HEK293 (cell line): ENCODE measurements around the gene TMEM207.

Experiments
- CTCF ChIA-PET: fragments of 350-600 bp; formaldehyde crosslinking; extraction: SDS; loops from one replicate; lab custom pipeline; 2021; ENCODE audit warnings: antibody characterized with exemption; lab: Yijun Ruan, JAX
- POLR2A ChIA-PET: fragments of 300-600 bp; formaldehyde crosslinking; extraction: SDS; loops from one replicate; lab custom pipeline; 2020; ENCODE audit warnings: antibody characterized with exemption, inconsistent platforms; lab: Yijun Ruan, JAX
- H3K27ac ChIP-seq: fragments of 200-500 bp; sonication (Bioruptor generic); 2 replicates; pipeline ENCODE4 v1.5.1; 2014; ENCODE audit warnings: low read depth, low read length, control low read depth, inconsistent platforms; ENCODE audit errors: extremely low read depth
- H3K36me3 ChIP-seq, 2 experiments: fragments of 200-500 bp in 1 of 2; sonication (Bioruptor generic) in 1 of 2; 1 replicate in 1 of 2; 2 replicates in 1 of 2; pipeline ENCODE4 v1.5.1; 2014 to 2017; ENCODE audit warnings: inconsistent platforms in 2 of 2, low read length in 2 of 2; ENCODE audit not compliant: control insufficient read depth in 2 of 2, insufficient read depth in 1 of 2
- H3K4me1 ChIP-seq: fragments of 200-500 bp; sonication (Bioruptor generic); 2 replicates; pipeline ENCODE4 v1.5.1; 2014; ENCODE audit warnings: mild to moderate bottlenecking, low read length, inconsistent platforms; ENCODE audit not compliant: control insufficient read depth, insufficient read depth
- H3K4me3 ChIP-seq: 2 replicates; pipeline ENCODE4 v1.5.1; 2011; ENCODE audit warnings: low read depth, mild to moderate bottlenecking, control low read depth, low read length, moderate library complexity
- H3K9me3 ChIP-seq: fragments of 200-500 bp; sonication (Bioruptor generic); 2 replicates; pipeline ENCODE4 v1.5.1; 2014; ENCODE audit warnings: low read depth, low read length, inconsistent platforms; ENCODE audit not compliant: control insufficient read depth, insufficient read depth
- SCRT2 ChIP-seq: fragments of 450-650 bp; formaldehyde crosslinking; IDR thresholded peaks from 2 replicates; pipeline ENCODE4 v1.5.1; 2016; ENCODE audit warnings: missing biosample characterization, missing genetic modification characterization
- SP7 ChIP-seq: fragments of 450-650 bp; formaldehyde crosslinking; IDR thresholded peaks from 2 replicates; pipeline ENCODE4 v1.5.1; 2016; ENCODE audit warnings: missing biosample characterization, missing genetic modification characterization
- ZFHX2 ChIP-seq: fragments of 450-650 bp; formaldehyde crosslinking; conservative IDR thresholded peaks from 2 replicates; pipeline ENCODE4 v1.5.1; 2016; ENCODE audit warnings: missing biosample characterization, missing genetic modification characterization
- ZFP69B ChIP-seq: fragments of 450-650 bp; formaldehyde crosslinking; IDR thresholded peaks from 2 replicates; pipeline ENCODE4 v1.5.1; 2016; ENCODE audit warnings: missing biosample characterization, missing genetic modification characterization
- ZNF121 ChIP-seq: fragments of 450-650 bp; formaldehyde crosslinking; IDR thresholded peaks from 2 replicates; pipeline ENCODE4 v1.5.1; 2016; ENCODE audit warnings: missing biosample characterization, missing genetic modification characterization
- ZNF155 ChIP-seq: fragments of 450-650 bp; formaldehyde crosslinking; IDR thresholded peaks from 2 replicates; pipeline ENCODE4 v1.5.1; 2016; ENCODE audit warnings: missing biosample characterization, missing genetic modification characterization
- ZNF175 ChIP-seq: fragments of 450-650 bp; formaldehyde crosslinking; IDR thresholded peaks from 2 replicates; pipeline ENCODE4 v1.5.1; 2016; ENCODE audit warnings: missing biosample characterization, missing genetic modification characterization
- ZNF24 ChIP-seq: fragments of 450-650 bp; formaldehyde crosslinking; IDR thresholded peaks from 2 replicates; pipeline ENCODE4 v1.5.1; 2016; ENCODE audit warnings: missing biosample characterization, missing genetic modification characterization
- ZNF585B ChIP-seq: fragments of 450-650 bp; formaldehyde crosslinking; IDR thresholded peaks from 2 replicates; pipeline ENCODE4 v1.5.1; 2016; ENCODE audit warnings: missing biosample characterization, missing genetic modification characterization
- ZNF623 ChIP-seq: fragments of 450-650 bp; formaldehyde crosslinking; IDR thresholded peaks from 2 replicates; pipeline ENCODE4 v1.5.1; 2016; ENCODE audit warnings: missing biosample characterization, missing genetic modification characterization
- ZNF658 ChIP-seq: fragments of 450-650 bp; formaldehyde crosslinking; IDR thresholded peaks from 2 replicates; pipeline ENCODE4; 2016; ENCODE audit warnings: missing biosample characterization, missing genetic modification characterization
- ZNF660 ChIP-seq: fragments of 450-650 bp; IDR thresholded peaks from 2 replicates; pipeline ENCODE4 v1.5.1; 2018; ENCODE audit warnings: missing biosample characterization, mild to moderate bottlenecking, missing genetic modification characterization
- TF ChIP-seq, protein P1 (sequence below): fragments of 450-650 bp; formaldehyde crosslinking; IDR thresholded peaks from 2 replicates; pipeline ENCODE4 v1.5.1; 2016; ENCODE audit warnings: missing biosample characterization, missing genetic modification characterization
- TF ChIP-seq, protein P2 (sequence below): fragments of 450-650 bp; formaldehyde crosslinking; IDR thresholded peaks from 2 replicates; pipeline ENCODE4 v1.5.1; 2016; ENCODE audit warnings: missing biosample characterization, missing genetic modification characterization

The TMEM207 gene

DNA sequence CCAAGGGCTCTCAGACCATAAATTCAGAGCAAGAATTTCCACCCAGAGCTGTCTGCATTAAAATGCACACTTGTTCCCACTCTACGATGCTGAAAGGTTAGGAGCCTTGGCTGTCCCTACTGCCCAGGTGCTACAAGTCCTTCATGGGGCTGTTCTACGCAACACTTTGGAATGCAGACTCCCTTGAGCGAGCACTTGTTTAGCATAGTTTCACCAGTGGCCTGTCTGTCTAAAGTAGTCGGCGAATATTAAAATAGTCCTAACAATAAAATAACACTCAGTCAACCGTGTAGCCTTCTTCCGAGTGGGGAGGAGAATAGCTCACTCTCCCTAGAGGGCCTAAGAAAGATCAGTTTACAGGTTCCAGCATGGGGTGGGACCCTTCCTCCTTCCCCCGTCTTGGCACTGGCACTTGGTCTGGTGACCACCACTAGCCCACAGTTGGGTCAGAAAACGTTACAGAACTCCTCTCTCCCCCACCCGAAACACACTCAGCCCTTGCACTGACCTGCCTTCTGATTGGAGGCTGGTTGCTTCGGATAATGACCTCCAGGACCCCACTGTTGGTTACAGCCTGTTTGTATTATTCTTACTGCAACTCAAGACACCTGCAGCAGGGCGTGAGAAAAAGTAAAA, 62.0 kb downstream of the TMEM207 start, which contains the start of gene CLDN16:
TSS of gene CLDN16 (plus strand) at position 586 of the 636 bp plus-strand sequence. CDS start 167 bp downstream, outside the sequence.
- no peaks in the 10 kb centered on the region for H3K36me3 ChIP-seq
- no peak within 1 kb of the TSS for H3K27ac ChIP-seq
- no peaks in the 10 kb centered on the region for H3K4me1 ChIP-seq
- TF ChIP-seq ZNF585B (tag by site-specific recombination) = no peak
- TF ChIP-seq ZNF121 (tag by site-specific recombination) = no peak
- TF ChIP-seq ZFP69B = no peak
- CTCF ChIA-PET = interaction anchor here (0.6 kb wide), 1 partner anchor 48 kb away, joined by 3 read pairs; no protein-coding TSS in a partner anchor
- H3K4me3 ChIP-seq = no peak within 1 kb of the TSS
- POLR2A ChIA-PET = no interaction called here
- H3K9me3 ChIP-seq = no peaks in the 10 kb centered on the region

DNA sequence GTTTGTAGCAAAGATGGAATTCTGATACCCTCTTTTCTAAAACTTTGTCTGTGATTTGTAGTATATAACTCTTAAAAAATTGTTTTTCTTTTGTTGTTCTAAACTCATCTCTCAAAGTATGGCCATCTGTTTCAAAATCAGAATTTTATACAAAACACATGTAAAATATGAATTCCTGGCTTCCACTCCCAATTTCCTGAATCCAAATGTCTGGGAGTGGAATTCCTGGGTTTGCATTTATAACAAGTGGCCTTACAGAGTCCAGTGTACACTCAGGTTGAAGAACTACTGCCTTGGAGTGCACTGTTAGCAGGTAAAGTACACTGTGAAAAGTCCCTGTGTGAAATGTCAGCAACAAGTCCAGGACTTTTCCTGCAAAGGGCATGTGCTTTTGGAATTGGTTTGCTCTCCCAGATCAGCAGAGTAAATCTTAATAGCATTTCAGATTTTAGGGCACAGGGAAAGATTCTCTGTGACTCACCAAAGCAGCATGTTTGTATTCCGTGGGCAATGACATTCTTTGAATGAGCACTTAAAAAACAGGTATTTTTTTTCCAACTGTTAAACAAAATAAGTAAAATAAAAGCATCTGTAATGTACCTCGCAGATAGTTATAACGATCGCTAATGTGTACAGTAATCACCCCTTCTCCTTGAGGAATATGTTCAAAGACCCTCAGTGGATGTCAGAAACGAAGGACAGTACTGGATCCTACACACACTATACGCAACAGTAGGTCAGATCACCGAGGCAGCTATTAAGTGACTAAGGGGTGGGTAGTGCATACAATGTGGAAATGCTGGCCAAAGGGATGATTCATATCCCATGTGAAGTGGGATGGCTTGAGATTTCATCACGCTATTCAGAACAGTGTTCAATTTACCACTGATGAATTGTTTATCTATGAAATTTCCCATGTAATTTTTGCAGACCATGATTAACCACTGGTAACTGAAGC, 63.7 kb downstream of the TMEM207 start:
- no peak overlapping the region for H3K4me3 ChIP-seq
- H3K27ac ChIP-seq = no peak overlapping the region
- ChIA-PET POLR2A (no interaction called here), CTCF (interaction anchor here (1.0 kb wide), 1 partner anchor 18 kb away, joined by 5 read pairs; no protein-coding TSS in a partner anchor)
- H3K9me3 ChIP-seq = no peaks in the 10 kb centered on the region
- TF ChIP-seq ZNF623 = no peak
- peak; percentile 26; the same call in 1 of the 2 replicates for TF ChIP-seq SP7 (tag by site-specific recombination)
- no peak for TF ChIP-seq ZNF155
- TF ChIP-seq ZFHX2 (tag by site-specific recombination) = 0 out of 2 replicates have a peak, but pooled peaks have one; percentile 16
- 0 out of 2 replicates have a peak, but pooled peaks have one; percentile 42 for TF ChIP-seq SCRT2 (tag by site-specific recombination)
- TF ChIP-seq ZNF660 (tag by site-specific recombination) = 0 out of 2 replicates have a peak, but pooled peaks have one; percentile 17
- peak; percentile 43; the same call in 1 of the 2 replicates for TF ChIP-seq ZFP69B
- TF ChIP-seq, protein P1, sequence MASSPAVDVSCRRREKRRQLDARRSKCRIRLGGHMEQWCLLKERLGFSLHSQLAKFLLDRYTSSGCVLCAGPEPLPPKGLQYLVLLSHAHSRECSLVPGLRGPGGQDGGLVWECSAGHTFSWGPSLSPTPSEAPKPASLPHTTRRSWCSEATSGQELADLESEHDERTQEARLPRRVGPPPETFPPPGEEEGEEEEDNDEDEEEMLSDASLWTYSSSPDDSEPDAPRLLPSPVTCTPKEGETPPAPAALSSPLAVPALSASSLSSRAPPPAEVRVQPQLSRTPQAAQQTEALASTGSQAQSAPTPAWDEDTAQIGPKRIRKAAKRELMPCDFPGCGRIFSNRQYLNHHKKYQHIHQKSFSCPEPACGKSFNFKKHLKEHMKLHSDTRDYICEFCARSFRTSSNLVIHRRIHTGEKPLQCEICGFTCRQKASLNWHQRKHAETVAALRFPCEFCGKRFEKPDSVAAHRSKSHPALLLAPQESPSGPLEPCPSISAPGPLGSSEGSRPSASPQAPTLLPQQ (tag by site-specific recombination) = 0 out of 2 replicates have a peak, but pooled peaks have one; percentile 44
- TF ChIP-seq, all 188 proteins: peak for 6
- H3K36me3 ChIP-seq = no peaks in the 10 kb centered on the region
- H3K4me1 ChIP-seq = no peaks in the 10 kb centered on the region

DNA sequence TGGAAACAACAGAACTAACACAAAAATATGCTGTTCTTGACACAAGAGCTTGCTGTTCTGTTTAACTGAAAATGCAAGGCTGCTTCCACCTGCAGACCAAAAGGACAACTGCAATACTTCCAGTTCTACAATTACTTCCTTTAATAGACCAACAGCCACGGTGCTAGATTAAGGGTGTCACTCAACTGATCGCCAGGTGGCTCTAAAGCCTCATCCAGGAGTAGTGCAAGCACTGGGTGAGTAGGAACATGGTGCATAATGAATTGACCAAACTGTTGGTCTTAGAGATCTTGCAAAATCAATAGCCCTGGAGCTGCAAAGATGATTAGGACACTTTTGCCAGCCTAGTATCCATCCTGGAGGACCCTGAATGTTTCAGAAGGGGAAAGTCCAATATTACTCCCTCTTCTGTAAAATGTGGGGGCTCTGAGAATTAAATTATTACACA, 65.4 kb downstream of the TMEM207 start:
- no peak overlapping the region for H3K27ac ChIP-seq
- POLR2A ChIA-PET = no interaction called here

More for the DNA sequence above, 65.4 kb downstream of the TMEM207 start:
- H3K4me3 ChIP-seq = no peak overlapping the region
- H3K36me3 ChIP-seq = no peaks in the 10 kb centered on the region
- no peaks in the 10 kb centered on the region for H3K4me1 ChIP-seq
- no peaks in the 10 kb centered on the region for H3K9me3 ChIP-seq
- CTCF ChIA-PET = interaction anchor here (0.5 to 1.4 kb wide), 9 partner anchors 11 to 424 kb away, joined by 3 to 11 read pairs (median 3); no protein-coding TSS in a partner anchor
- TF ChIP-seq, protein P2, sequence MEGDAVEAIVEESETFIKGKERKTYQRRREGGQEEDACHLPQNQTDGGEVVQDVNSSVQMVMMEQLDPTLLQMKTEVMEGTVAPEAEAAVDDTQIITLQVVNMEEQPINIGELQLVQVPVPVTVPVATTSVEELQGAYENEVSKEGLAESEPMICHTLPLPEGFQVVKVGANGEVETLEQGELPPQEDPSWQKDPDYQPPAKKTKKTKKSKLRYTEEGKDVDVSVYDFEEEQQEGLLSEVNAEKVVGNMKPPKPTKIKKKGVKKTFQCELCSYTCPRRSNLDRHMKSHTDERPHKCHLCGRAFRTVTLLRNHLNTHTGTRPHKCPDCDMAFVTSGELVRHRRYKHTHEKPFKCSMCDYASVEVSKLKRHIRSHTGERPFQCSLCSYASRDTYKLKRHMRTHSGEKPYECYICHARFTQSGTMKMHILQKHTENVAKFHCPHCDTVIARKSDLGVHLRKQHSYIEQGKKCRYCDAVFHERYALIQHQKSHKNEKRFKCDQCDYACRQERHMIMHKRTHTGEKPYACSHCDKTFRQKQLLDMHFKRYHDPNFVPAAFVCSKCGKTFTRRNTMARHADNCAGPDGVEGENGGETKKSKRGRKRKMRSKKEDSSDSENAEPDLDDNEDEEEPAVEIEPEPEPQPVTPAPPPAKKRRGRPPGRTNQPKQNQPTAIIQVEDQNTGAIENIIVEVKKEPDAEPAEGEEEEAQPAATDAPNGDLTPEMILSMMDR (tag by site-specific recombination) = peak; percentile 50
- TF ChIP-seq ZNF175 (tag by site-specific recombination) (no peak), ZNF658 (tag by site-specific recombination) (no peak), ZNF24 (tag by site-specific recombination) (no peak)
